Activated CD4-positive, alpha-beta T cell treated with anti-CD3 and anti-CD28 coated beads, Interleukin-2, Interleukin-6, amounts not matched to agents 100 ng/mL and 50 ng/mL, durations not matched to agents 16 hours and 8 hours (primary cell): ENCODE data around the gene OXGR1.
"Not testable (repeated sequence)": the region's sequence is repeated elsewhere in the genome, so short reads cannot be mapped to it uniquely, and the experiment has no call there.

Source experiments
- DNase-seq: peaks from one replicate; pipeline ENCODE4 v3.0.0-alpha.2; 2020

Gene OXGR1

GRCh38 chr13:97004886-97005285 is 10.6 kb upstream of the OXGR1 start:
- DNase-seq: no peak

- DNase-seq: no peak
Observed at GRCh38 chr13:97004096-97004876, 10.0 kb upstream of the OXGR1 start.

- no peak for DNase-seq
Observed at GRCh38 chr13:97003071-97003470, 8.8 kb upstream of the OXGR1 start.

GRCh38 chr13:97002581-97002980 is 8.3 kb upstream of the OXGR1 start:
- no peak for DNase-seq

- DNase-seq: no peak
Observed at GRCh38 chr13:97001636-97002035, 7.4 kb upstream of the OXGR1 start.

DNA sequence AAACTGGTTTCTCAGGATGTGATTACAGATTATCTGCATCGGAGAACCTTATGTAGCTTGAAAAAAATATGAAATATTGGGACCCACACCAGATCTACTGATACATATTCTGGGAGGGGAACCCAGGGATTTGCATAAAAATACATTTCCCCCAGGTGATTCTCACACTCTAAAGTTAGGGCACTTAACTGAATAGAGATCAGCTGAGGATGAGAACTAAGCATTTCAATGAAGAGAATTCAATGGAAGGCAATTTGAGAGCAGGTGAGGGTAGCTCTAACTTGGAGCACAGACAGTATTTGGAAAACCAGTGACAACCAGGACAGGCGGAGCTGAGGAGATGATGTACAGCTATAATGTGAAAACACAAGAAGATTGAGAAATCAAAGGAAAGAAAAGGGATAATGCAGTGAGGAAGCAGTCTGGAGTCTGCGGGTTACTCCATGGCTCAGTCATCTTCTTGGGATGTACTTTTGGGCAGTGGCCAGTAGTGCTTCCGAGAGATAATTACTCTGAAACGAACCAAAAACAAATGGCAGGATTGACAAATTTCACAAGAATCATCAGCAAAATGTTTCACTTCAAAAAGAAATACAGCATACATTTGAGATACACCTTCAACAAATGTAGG is 6.1 kb upstream of the OXGR1 start:
- no peak for DNase-seq

DNA sequence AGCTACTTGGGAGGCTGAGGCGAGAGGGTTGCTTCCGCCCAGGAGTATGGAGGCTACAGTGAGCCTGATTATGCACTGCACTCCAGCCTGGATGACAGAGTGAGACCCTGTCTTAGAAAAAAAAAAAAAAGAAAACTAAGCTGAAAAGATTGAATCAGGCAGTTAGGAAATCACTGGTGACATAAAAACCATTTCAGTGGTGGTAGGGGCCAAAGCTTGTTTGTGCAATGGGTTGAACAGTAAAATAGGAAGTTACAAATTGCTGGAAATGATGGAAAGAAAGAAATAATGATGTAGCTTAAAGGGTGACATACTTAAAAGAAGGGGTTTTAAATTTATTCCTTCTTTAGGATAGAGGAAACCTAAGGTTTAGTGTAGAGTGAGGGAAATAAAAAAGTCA is 4.8 kb upstream of the OXGR1 start:
- no peak for DNase-seq

DNA sequence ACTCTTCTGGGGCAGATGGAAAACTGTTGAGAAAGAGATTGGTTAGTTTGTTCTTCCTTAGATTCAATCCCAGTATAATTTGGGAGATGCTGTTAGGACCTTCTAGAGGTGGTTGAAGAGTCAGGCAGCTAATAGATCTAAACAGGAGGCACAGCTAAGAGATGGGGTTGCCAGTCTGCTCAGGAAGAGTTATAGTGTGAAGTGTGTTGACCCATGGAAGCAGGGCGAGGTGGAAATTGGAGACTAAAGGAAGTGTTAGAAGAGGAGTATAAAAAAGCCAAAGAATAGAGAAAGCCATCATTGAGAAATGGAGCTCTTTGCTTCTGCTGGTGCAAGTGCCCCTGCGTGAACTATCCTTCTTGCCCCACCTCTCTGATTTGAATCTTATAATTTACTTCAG is 3.8 kb upstream of the OXGR1 start:
- no peak for DNase-seq

GRCh38 chr13:96996886-96997285 is 2.6 kb upstream of the OXGR1 start:
- DNase-seq: no peak

- DNase-seq: no peak
Observed at GRCh38 chr13:96996107-96996506, 1.8 kb upstream of the OXGR1 start.

DNA sequence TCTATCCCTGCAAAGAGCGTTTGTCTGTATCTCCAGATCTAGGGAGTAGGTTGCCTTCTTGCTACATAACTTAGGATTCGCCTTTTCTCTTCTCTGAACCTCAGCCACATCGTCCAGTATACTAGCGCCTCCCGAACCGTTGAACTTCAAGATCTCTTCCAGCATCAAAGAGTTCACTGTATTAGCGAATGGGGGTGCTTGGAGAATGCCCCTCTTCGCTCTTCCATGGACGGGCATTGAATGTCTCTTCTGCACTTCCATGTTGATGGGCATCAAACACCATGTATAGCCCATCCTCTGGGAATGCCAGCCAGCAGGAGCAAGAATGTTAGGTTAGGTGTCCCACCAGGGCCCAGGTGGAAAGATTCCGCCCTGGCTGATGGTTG is 575 bp upstream of the OXGR1 start:
- DNase-seq: no peak

- no peak for DNase-seq
Observed at GRCh38 chr13:96993634-96994016, 651 bp downstream of the OXGR1 start.

GRCh38 chr13:96992633-96993032 is 1.6 kb downstream of the OXGR1 start:
- DNase-seq: no peak

- no peak for DNase-seq
Observed at GRCh38 chr13:96991072-96991471, 3.2 kb downstream of the OXGR1 start.

- DNase-seq: no peak
Observed at GRCh38 chr13:96988441-96988840, 5.8 kb downstream of the OXGR1 start.

DNA sequence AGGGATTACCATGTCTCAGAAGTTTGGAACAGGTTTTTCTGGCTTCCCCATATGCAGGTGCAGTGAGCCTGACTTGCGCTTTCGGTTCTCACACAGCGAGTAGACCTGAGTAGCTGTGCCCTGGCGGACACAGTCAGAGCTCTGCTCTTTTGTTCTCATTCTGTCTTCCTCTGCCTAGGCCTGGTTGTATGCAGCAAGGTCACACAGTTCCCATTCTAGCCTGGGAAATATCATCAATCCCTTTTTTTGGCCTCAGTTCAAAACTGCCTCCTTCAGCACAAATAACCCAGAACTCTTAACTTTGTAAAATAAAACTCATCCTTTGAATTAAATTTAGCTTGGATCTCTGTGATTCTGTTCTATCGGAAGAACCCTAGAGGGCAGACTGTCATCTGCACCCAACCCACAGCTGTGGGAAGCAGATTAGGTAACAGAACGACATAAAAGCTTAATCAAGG is 10.2 kb downstream of the OXGR1 start:
- peak; percentile 6 for DNase-seq

GRCh38 chr13:96982672-96983071 is 11.6 kb downstream of the OXGR1 start:
- DNase-seq: no peak

DNA sequence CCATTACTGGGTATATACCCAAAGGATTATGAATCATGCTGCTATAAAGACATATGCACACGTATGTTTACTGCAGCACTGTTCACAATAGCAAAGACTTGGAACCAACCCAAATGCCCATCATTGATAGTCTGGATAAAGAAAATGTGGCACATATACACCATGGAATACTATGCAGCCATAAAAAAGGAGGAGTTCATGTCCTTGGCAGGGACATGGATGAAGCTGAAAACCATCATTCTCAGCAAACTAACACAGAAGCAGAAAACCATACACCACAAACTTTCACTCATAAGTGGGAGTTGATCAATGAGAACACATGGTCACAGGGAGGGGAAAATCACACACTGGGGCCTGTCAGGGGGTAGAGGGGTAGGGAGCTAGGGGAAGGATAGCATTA is 14.4 kb downstream of the OXGR1 start:
- DNase-seq: not testable (repeated sequence)

- DNase-seq: no peak
Observed at GRCh38 chr13:96968027-96968426, 26.2 kb downstream of the OXGR1 start.

DNA sequence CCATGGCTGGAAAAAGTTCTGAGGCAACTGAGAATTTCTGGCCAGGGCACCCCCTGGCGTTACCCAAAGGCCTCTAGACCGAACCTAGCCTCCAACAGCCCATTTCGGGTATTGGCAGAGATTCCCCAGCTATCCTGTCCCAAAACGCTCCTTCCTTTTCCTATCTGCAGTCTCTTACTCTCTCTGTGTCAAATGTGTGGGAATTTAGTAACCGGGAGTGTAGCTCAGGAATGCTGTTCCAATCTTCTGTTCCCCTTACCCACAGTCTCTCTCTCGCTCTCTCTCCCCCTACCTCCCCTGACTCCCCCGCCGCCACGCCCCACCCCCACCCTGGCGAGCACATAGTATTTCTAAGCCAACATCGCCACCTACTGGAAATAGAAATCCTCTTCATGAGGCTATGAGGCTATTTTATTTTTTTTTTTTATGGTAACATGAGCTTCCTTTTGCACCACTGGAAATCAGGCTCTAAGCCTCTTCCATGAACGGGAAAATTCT is 27.0 kb downstream of the OXGR1 start:
- no peak for DNase-seq

- DNase-seq: no peak
Observed at GRCh38 chr13:96966415-96967102, 27.7 kb downstream of the OXGR1 start.

GRCh38 chr13:96963786-96964475 is 30.3 kb downstream of the OXGR1 start:
- DNase-seq: no peak

- DNase-seq: no peak
Observed at GRCh38 chr13:96960379-96960778, 33.9 kb downstream of the OXGR1 start.
